ENCODE results near the gene CBARP. TPM values are rescaled to one million over a fixed set of nuclear protein-coding genes. Genes with fewer than 3 reads are reported as not detected.

CBARP gene
- total and polyA plus RNA-seq, 2 of the 13 experiments (the other 11 are each of a cell fraction or from before 2014, with no cell fraction given): 1.2 to 1.4 TPM

- TF ChIP-seq IKZF4 (CRISPR knock-in tag; IDR thresholded peaks at IDR 0.05; ENCODE audit: borderline replicate concordance, low read depth, not compliant biosample characterization) (no peak), ZGPAT (CRISPR knock-in tag; IDR thresholded peaks at IDR 0.05) (no peak), NR2F2 (IDR thresholded peaks at IDR 0.05; ENCODE audit: borderline replicate concordance, low read depth) (no peak), ZNF605 (CRISPR knock-in tag; IDR thresholded peaks at IDR 0.05) (no peak), U2AF2 (IDR thresholded peaks at IDR 0.05; ENCODE audit: low read depth, low read length) (no peak), FLYWCH1 (CRISPR knock-in tag; IDR thresholded peaks at IDR 0.05) (no peak), ZSCAN22 (CRISPR knock-in tag; IDR thresholded peaks at IDR 0.05) (no peak), PHB2 (IDR thresholded peaks at IDR 0.05; ENCODE audit: partially characterized antibody) (no peak), TRAFD1 (CRISPR knock-in tag; IDR thresholded peaks at IDR 0.05; ENCODE audit: borderline replicate concordance) (no peak), ZNF280D (CRISPR knock-in tag; IDR thresholded peaks at IDR 0.05) (no peak; the same call in 1 of the 2 replicates), HIVEP1 (CRISPR knock-in tag; IDR thresholded peaks at IDR 0.05) (no peak), PAXIP1 (CRISPR knock-in tag; conservative IDR thresholded peaks at IDR 0.05) (0 out of 2 replicates have a peak, but pooled peaks have one; percentile 12), ZNF564 (CRISPR knock-in tag; IDR thresholded peaks at IDR 0.05) (no peak)
Measured at GRCh38 chr19:1206864-1207450, 30.8 kb downstream of the CBARP start (continued).
